Measurements from ENCODE around the gene HMG20A.
A peak's percentile ranks its signal among the peaks of the same experiment; 100 is the strongest.

The HMG20A gene

GRCh38 chr15:77436822-77437221, 16.1 kb downstream of the HMG20A start:
- DNase-seq, result no peak

GRCh38 chr15:77437264-77437663, 16.6 kb downstream of the HMG20A start:
- no peak for DNase-seq

- DNase-seq, result no peak
Measured at GRCh38 chr15:77440378-77440999, 19.8 kb downstream of the HMG20A start.

GRCh38 chr15:77446840-77447390, 26.2 kb downstream of the HMG20A start:
- DNase-seq, result no peak

GRCh38 chr15:77454265-77454664, 33.6 kb downstream of the HMG20A start:
- DNase-seq, result no peak

GRCh38 chr15:77454951-77455350, 34.3 kb downstream of the HMG20A start:
- DNase-seq, result no peak

- no peak for DNase-seq
Measured at GRCh38 chr15:77455696-77456321, 35.1 kb downstream of the HMG20A start.

- no peak for DNase-seq
Measured at GRCh38 chr15:77456746-77457145, 36.1 kb downstream of the HMG20A start.

GRCh38 chr15:77457191-77457904, 36.7 kb downstream of the HMG20A start:
- no peak for DNase-seq

- no peak for DNase-seq
Measured at GRCh38 chr15:77457905-77458265, 37.2 kb downstream of the HMG20A start.

- no peak for DNase-seq
Measured at GRCh38 chr15:77459031-77459430, 38.3 kb downstream of the HMG20A start.

- no peak for DNase-seq
Measured at GRCh38 chr15:77461486-77461885, 40.8 kb downstream of the HMG20A start.

- DNase-seq, result no peak
Measured at GRCh38 chr15:77464129-77464865, 43.6 kb downstream of the HMG20A start.

- no peak for DNase-seq
Measured at GRCh38 chr15:77466521-77466920, 45.8 kb downstream of the HMG20A start.

GRCh38 chr15:77468896-77469295, 48.2 kb downstream of the HMG20A start:
- DNase-seq, result no peak

- DNase-seq, result no peak
Measured at GRCh38 chr15:77470235-77470634, 49.5 kb downstream of the HMG20A start.

GRCh38 chr15:77473328-77473727, 52.6 kb downstream of the HMG20A start:
- DNase-seq, result no peak

- DNase-seq, result no peak
Measured at GRCh38 chr15:77474310-77474988, 53.8 kb downstream of the HMG20A start.

GRCh38 chr15:77475001-77475400, 54.3 kb downstream of the HMG20A start:
- DNase-seq, result no peak

- peak; percentile 14 to 19 for DNase-seq
Measured at GRCh38 chr15:77475898-77476297, 55.2 kb downstream of the HMG20A start.

GRCh38 chr15:77476995-77477394, 56.3 kb downstream of the HMG20A start:
- no peak for DNase-seq

GRCh38 chr15:77478051-77478450, 57.4 kb downstream of the HMG20A start:
- DNase-seq, result no peak

GRCh38 chr15:77479015-77479414, 58.3 kb downstream of the HMG20A start:
- no peak for DNase-seq
